ENCODE measurements around the gene PTMS.
A peak's percentile ranks its signal among the peaks of the same experiment; 100 is the strongest.

Gene PTMS

GRCh38 chr12:6752921-6753771 lies 13.0 kb upstream of the PTMS start, which contains the start of gene MLF2:
Gene MLF2 (minus strand): TSS chr12:6753141. CDS start chr12:6752334, 807 bp downstream.
- DNase-seq = peak; percentile 98 to 99 (median 99)

GRCh38 chr12:6753772-6754356 lies 12.3 kb upstream of the PTMS start:
- DNase-seq = peak in 2 of 3 donors; percentile 41 to 52

GRCh38 chr12:6754411-6754810 lies 11.8 kb upstream of the PTMS start:
- DNase-seq = peak; percentile 45 to 73 (median 63)

- no peak for DNase-seq
Measured at GRCh38 chr12:6757028-6757690, 9.0 kb upstream of the PTMS start.

- peak in 2 of 3 donors; percentile 34 to 38 for DNase-seq
Measured at GRCh38 chr12:6758506-6759095, 7.6 kb upstream of the PTMS start.

GRCh38 chr12:6759741-6760140 lies 6.4 kb upstream of the PTMS start:
- no peak for DNase-seq

- no peak for DNase-seq
Measured at GRCh38 chr12:6763380-6763779, 2.8 kb upstream of the PTMS start.

GRCh38 chr12:6764011-6764828 lies 1.9 kb upstream of the PTMS start:
- DNase-seq = peak; percentile 82 to 86 (median 85)

GRCh38 chr12:6765048-6765633 lies 1.0 kb upstream of the PTMS start:
- DNase-seq = no peak

GRCh38 chr12:6766651-6767349 lies 637 bp downstream of the PTMS start:
- peak; percentile 73 to 92 (median 84) for DNase-seq

- DNase-seq = no peak
Measured at GRCh38 chr12:6767353-6768319, 1.5 kb downstream of the PTMS start.

- no peak for DNase-seq
Measured at GRCh38 chr12:6768437-6768914, 2.3 kb downstream of the PTMS start.

- no peak for DNase-seq
Measured at GRCh38 chr12:6768990-6769389, 2.8 kb downstream of the PTMS start.

GRCh38 chr12:6769666-6770065 lies 3.5 kb downstream of the PTMS start:
- DNase-seq = no peak

- DNase-seq = no peak
Measured at GRCh38 chr12:6770094-6770493, 3.9 kb downstream of the PTMS start.

- DNase-seq = no peak
Measured at GRCh38 chr12:6770600-6770999, 4.4 kb downstream of the PTMS start.

GRCh38 chr12:6771091-6771495 lies 4.9 kb downstream of the PTMS start:
- peak; percentile 78 to 80 (median 78) for DNase-seq

- DNase-seq = no peak
Measured at GRCh38 chr12:6771509-6772330, 5.6 kb downstream of the PTMS start.

- peak in 2 of 3 donors; percentile 45 to 69 for DNase-seq
Measured at GRCh38 chr12:6772331-6772695, 6.2 kb downstream of the PTMS start, which contains the start of gene LAG3. Gene LAG3 (plus strand): TSS chr12:6772520. CDS start chr12:6772853, 333 bp downstream.
